ENCODE results near the gene GALNT18.
A peak's percentile ranks its signal among the peaks of the same experiment; 100 is the strongest.

GALNT18 gene

GRCh38 chr11:11409224-11409623 is 212.6 kb downstream of the GALNT18 start:
- H3K4me3 ChIP-seq (ENCODE audit: low read depth, low read length): no peak overlapping the region
- no peak for DNase-seq (ENCODE audit: low read depth)
- TF ChIP-seq CTCF (conservative IDR thresholded peaks at IDR 0.05; ENCODE audit: low read depth, low read length): no peak

GRCh38 chr11:11408436-11409221 is 213.2 kb downstream of the GALNT18 start:
- no peak overlapping the region for H3K4me3 ChIP-seq (ENCODE audit: low read depth, low read length)
- no peak for DNase-seq (ENCODE audit: low read depth)

GRCh38 chr11:11407763-11408084 is 214.1 kb downstream of the GALNT18 start:
- DNase-seq (ENCODE audit: low read depth): no peak
- TF ChIP-seq CTCF (conservative IDR thresholded peaks at IDR 0.05; ENCODE audit: low read depth, low read length): no peak
- no peak overlapping the region for H3K4me3 ChIP-seq (ENCODE audit: low read depth, low read length)

More at GRCh38 chr11:11408436-11409221, 213.2 kb downstream of the GALNT18 start:
- TF ChIP-seq CTCF (conservative IDR thresholded peaks at IDR 0.05; ENCODE audit: low read depth, low read length): no peak

GRCh38 chr11:11407065-11407762 is 214.6 kb downstream of the GALNT18 start:
- TF ChIP-seq CTCF (conservative IDR thresholded peaks at IDR 0.05; ENCODE audit: low read depth, low read length): no peak
- DNase-seq (ENCODE audit: low read depth): no peak

GRCh38 chr11:11406652-11407051 is 215.2 kb downstream of the GALNT18 start:
- TF ChIP-seq CTCF (conservative IDR thresholded peaks at IDR 0.05; ENCODE audit: low read depth, low read length): no peak
- DNase-seq (ENCODE audit: low read depth): no peak
- H3K4me3 ChIP-seq (ENCODE audit: low read depth, low read length): no peak overlapping the region

More at GRCh38 chr11:11407065-11407762, 214.6 kb downstream of the GALNT18 start:
- H3K4me3 ChIP-seq (ENCODE audit: low read depth, low read length): no peak overlapping the region

GRCh38 chr11:11403763-11404725 is 217.8 kb downstream of the GALNT18 start:
- DNase-seq (ENCODE audit: low read depth): peak; percentile 5

More at GRCh38 chr11:11403763-11404725, 217.8 kb downstream of the GALNT18 start:
- H3K4me3 ChIP-seq (ENCODE audit: low read depth, low read length): no peak overlapping the region
- no peak for TF ChIP-seq CTCF (conservative IDR thresholded peaks at IDR 0.05; ENCODE audit: low read depth, low read length)
